GM19467 (cell line): ENCODE data around the gene PTGER1.
A peak's percentile ranks its signal among the peaks of the same experiment; 100 is the strongest.
"Not testable (repeated sequence)": the region's sequence is repeated elsewhere in the genome, so short reads cannot be mapped to it uniquely, and the experiment has no call there.

Source experiments
- ATAC-seq: cut with Tn5 transposase; IDR thresholded peaks from one replicate; pipeline ENCODE4 v1.9.1; 2021; ENCODE audit warnings: mild to moderate bottlenecking, moderate library complexity; ENCODE audit not compliant: unreplicated experiment

PTGER1 gene

GRCh38 chr19:14475251-14476073 lies at the start of gene PTGER1:
Gene PTGER1, minus strand, starts transcription at chr19:14475354. Its CDS starts 1,034 bp downstream, at chr19:14474320.
- no peak for ATAC-seq

GRCh38 chr19:14520543-14520942 lies 45.4 kb upstream of the PTGER1 start:
- ATAC-seq = no peak

DNA sequence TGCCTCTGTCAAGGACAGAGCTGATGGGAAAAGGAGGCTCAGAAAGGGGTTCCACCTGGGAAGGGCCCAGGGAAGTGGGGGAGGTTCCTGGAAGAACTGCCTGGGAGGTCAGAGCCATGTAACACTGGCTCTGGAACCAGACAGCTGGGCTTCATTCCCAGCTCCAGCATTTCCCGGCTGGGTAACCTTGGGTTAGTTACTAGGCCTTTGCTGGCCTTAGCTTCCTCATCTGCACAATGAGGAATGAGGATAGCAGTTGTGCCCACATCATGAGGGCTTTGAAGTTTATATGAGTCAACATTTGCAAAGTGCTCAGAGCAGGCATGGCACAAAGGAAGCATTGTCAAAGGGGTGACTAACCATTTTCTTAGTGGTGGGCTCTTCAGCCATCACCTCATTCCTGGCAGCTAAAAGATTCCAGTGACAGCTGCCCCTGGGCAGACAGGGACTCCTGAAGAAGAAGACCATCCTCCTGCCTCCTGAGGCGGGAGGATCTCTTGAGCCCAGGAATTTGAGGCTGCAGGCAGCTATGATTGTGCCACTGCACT lies 44.8 kb upstream of the PTGER1 start:
- ATAC-seq = no peak

DNA sequence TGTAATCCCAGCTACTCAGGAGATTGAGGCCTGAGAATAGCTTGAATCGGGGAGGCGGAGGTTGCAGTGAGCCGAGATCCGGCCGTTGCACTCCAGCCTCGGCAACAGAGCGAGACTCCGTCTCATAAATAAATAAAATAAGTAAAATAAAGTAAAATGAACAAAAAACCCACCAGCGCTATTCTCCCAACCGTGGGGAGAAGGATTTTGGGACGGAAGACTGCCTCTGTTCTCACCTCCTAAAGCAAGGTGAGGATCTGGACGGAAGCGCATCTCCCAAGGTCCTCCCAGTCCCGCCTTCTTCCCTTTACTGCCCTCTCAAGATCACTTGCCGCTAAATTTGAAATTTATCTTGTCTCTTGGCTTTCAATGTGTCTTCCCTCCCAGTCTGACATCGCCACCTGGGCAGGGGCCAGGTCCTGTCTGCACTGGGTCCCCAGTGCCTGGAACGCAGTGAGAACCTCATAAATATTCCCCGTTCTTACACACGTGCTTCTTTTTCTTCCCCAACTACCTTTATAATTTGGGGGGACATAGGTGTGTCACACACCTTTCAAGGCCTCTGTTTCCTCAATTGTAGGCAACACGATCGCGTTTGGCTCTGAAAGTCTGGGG lies 44.2 kb upstream of the PTGER1 start:
- no peak for ATAC-seq

- peak; percentile 58 for ATAC-seq
Observed at GRCh38 chr19:14517840-14518505, 42.8 kb upstream of the PTGER1 start, which contains the start of gene DNAJB1. Gene DNAJB1, minus strand, starts transcription at chr19:14518397. Its CDS starts 48 bp downstream, at chr19:14518349.

- peak; percentile 1 for ATAC-seq
Observed at GRCh38 chr19:14517446-14517839, 42.3 kb upstream of the PTGER1 start.

DNA sequence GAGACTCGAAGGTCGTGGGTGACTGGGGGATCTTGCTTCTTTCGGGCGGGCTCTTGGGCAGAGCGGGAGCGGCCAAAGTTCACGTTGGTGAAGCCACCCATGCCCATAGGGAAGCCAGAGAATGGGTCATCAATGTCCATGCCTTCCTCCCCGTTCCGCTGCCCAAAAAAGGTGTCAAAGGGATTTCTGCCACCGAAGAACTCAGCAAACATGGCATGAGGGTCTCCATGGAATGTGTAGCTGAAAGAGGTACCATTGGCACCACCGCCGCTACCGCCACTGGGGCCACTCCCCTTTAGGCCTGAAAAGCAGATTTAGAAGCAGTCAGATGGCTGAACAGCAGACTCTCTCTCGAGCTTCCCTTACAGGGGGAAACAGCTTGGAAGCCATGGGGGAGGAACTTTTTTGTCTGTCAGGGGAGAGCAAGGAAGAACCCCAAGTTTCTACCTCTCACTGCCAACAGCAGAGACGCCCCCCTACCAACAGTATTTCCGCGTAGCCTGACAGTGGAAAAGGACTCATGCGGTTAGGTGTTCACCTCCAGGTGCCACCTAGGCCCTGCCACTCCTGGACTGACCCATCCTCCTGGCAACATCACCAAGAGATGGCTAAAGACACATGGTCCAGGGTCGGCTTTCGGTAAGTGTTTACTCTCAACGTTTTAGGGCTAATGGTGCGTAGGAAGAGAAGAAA lies 41.7 kb upstream of the PTGER1 start:
- ATAC-seq = no peak

DNA sequence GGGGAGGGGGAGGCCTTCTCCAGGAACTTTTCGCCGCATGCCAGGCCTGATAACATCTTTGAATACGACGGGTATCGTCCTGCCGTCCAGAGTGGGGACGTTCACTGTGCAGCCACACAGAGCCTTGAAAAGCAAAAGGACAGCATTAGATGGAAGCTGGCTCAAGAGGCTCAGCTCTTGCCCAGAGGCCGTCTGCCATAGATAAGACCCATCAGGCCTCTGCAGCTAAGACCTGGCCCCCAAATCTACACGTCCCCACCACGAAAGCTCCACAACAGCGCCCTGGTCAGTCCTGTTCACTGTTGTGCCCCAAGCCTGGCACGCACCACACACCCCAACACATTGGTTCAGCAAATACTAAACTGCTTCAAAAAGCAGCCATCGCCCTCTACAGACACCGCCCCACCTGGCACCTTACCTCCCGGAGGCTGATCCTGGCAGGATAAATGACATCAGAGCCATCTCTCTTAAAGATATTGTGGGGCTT lies 40.9 kb upstream of the PTGER1 start:
- ATAC-seq = no peak

- no peak for ATAC-seq
Observed at GRCh38 chr19:14515501-14516047, 40.4 kb upstream of the PTGER1 start.

DNA sequence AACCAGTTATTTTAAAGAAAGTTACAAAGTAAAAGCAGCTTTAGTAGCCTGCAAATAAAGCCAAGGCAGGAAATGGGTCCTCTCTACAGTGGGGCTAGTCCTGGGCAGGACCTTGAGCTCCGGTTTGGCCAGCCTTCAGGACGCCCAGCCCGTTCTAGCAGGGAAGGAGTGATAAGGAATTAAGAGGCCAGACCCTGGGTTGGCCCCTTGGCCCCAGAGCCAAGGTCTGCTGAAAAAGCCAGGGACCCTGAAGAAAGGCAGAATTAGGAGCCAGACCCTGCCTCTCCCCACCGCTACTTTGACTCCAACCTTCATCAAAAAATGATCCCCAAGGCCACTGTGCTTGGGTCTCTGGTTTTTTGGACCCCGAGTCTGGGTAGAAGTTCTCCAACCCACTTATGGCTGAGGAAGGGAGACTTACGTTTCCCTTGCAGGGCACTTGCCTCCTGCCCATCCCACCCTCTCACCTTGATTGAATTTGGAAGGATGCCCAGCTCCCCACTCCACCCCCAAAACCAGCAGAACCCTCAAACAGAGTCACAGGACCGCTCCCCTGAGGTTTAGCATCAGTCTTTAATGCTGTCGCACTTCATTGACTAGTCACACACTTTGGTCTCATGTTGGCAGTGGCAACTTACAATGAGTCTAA lies 39.2 kb upstream of the PTGER1 start:
- ATAC-seq = no peak

DNA sequence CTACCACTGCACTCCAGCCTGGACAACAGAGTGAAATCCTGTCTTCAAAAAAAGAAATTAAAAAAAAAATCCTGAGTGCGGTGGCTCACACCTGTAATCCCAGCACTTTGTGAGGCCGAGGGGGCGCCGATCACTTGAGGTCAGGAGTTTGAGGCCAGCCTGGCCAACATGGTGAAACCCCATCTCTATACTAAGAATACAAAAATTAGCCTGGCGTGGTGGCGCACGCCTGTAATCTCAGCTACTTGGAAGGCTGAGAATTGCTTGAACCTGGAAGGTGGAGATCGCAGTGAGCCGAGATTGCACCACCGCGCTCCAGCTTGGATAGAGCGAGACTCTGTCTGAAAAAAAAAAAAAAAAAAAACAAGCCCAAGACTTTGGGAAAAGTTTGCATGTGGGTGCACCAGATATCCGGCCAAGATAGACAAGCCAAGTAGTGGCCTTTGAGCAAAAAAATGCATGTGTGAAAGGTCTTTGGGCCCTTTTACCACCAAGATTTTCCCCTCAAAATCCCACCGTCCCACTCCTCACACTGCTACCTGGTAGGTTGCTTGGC lies 37.3 kb upstream of the PTGER1 start:
- ATAC-seq = no peak

DNA sequence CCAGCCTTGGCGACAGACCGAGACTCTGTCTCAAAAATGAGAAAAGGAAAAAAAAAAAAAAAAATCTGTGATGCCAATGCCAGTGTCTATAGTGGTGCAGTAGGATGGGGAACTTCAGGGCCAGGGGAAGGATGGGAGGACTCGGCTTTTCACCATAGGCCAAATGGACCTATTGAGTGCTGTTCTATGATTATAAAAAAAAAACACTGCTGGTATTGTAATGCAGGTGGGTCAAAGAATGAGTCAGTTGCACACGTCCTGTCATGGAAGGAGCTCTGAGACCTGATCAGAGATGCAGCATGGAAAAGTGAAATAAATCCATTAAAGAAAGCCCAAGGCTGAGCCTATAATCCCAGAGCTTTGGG lies 36.1 kb upstream of the PTGER1 start:
- no peak for ATAC-seq

GRCh38 chr19:14510311-14511228 lies 35.4 kb upstream of the PTGER1 start:
- no peak for ATAC-seq

DNA sequence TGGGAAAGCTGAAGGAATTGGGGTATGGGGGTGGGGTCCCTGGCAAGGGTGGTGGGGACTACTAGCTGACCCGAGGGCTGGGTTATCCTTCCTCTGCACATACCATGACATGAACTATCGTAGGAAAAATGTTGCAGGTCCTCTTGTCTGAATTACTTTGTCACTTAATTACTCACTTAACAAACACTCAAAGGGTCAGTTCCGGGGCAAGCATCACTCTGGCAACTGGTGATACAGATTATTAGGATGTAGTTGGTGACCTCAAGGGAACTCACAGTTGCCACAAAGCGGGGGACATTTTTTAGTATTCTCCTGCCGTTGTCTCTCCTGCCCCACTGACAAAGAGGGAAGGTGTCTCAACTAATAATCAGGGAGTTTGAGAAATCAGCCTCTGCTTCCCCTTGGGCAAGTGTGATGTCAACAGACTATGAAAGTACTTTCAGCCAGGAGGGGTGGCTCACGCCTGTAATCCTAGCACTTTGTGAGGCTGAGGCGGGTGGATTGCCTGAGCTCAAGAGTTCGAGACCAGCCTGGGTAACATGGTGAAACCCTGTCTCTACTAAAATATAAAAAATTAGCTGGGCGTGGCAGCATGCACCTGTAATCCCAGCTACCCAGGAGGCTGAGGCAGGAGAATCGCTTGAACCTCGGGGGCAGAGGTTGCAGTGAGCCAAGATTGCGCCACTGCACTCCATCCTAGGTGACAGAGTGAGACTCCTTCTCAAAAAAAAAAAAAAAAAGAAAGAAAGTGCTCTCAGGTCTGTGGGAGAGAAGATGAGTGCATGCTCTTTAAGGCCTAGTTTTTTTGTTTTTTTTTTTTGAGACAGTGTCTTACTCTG lies 32.8 kb upstream of the PTGER1 start:
- ATAC-seq = no peak

GRCh38 chr19:14505488-14506239 lies 30.5 kb upstream of the PTGER1 start:
- ATAC-seq = no peak

GRCh38 chr19:14504575-14504974 lies 29.4 kb upstream of the PTGER1 start:
- not testable (repeated sequence) for ATAC-seq

DNA sequence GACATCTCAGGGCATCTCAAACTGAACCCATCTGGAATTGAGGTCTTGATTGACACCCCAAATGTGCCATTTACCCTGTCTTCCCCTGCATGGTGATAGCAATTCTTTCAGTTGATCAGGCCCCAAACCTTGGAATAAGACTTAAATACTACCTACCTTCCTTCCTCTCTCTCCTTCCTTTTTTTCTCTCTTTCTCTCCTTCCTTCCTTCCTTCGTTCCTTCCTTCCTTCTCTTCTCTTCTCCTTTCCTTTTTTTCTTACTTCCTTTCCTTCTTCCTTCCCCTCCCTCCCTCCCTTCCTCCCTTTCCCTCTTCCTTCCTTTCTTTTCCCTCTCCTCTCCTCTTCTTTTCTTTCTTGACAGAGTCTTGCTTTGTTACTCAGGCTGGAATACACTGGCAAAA lies 28.1 kb upstream of the PTGER1 start:
- no peak for ATAC-seq
